Mesendoderm (in vitro differentiated cells): ENCODE measurements around the gene LPCAT3.

Source experiments
- DNase-seq: peaks from one replicate; pipeline ENCODE4 v3.0.0; 2013
- H2AK5ac ChIP-seq: 2 replicates; pipeline ENCODE4 v1.6.1; 2013; ENCODE audit warnings: low read length, inconsistent platforms
- H2BK120ac ChIP-seq: 2 replicates; pipeline ENCODE4 v1.6.1; 2013; ENCODE audit warnings: low read depth, mild to moderate bottlenecking, low read length, moderate library complexity, mixed read lengths
- H2BK15ac ChIP-seq: replicated peaks from 2 replicates; pipeline ENCODE4 v1.6.1; 2013; ENCODE audit warnings: low read depth, mild to moderate bottlenecking, moderate library complexity
- H2BK5ac ChIP-seq: 2 replicates; pipeline ENCODE4 v1.6.1; 2013; ENCODE audit warnings: low read length, inconsistent platforms
- H3K18ac ChIP-seq: 2 replicates; pipeline ENCODE4 v1.6.1; 2013; ENCODE audit warnings: mild to moderate bottlenecking, low read length, mixed read lengths
- H3K23ac ChIP-seq: one replicate; pipeline ENCODE4 v1.6.1; 2013; ENCODE audit warnings: low read length
- H3K27ac ChIP-seq: 2 replicates; pipeline ENCODE4 v1.5.1; 2013; ENCODE audit warnings: low read depth, mild to moderate bottlenecking, inconsistent platforms, low read length, moderate library complexity
- H3K27me3 ChIP-seq: 2 replicates; pipeline ENCODE4 v1.6.1; 2013; ENCODE audit warnings: low read length, control low read depth, mild to moderate bottlenecking, inconsistent platforms; ENCODE audit not compliant: insufficient read depth, poor library complexity
- H3K36me3 ChIP-seq: 2 replicates; pipeline ENCODE4 v1.6.1; 2013; ENCODE audit warnings: low read length, inconsistent platforms; ENCODE audit not compliant: control insufficient read depth, insufficient read depth
- H3K4ac ChIP-seq: one replicate; pipeline ENCODE4 v1.6.1; 2013; ENCODE audit warnings: low read depth, mild to moderate bottlenecking, low read length, moderate library complexity
- H3K4me1 ChIP-seq: 2 replicates; pipeline ENCODE4 v1.6.1; 2013; ENCODE audit warnings: low read depth, low read length, inconsistent platforms; ENCODE audit not compliant: control insufficient read depth
- H3K4me2 ChIP-seq: 2 replicates; pipeline ENCODE4 v1.6.1; 2013; ENCODE audit warnings: low read length
- H3K4me3 ChIP-seq: 2 replicates; pipeline ENCODE4 v1.5.1; 2013; ENCODE audit warnings: mild to moderate bottlenecking, low read length
- H3K56ac ChIP-seq: one replicate; pipeline ENCODE4 v1.6.1; 2013; ENCODE audit warnings: low read length
- H3K79me1 ChIP-seq: 2 replicates; pipeline ENCODE4 v1.6.1; 2013; ENCODE audit warnings: low read length, inconsistent platforms
- H3K79me2 ChIP-seq: 2 replicates; pipeline ENCODE4 v1.6.1; 2013; ENCODE audit warnings: mild to moderate bottlenecking, low read length; ENCODE audit not compliant: control insufficient read depth, insufficient read depth
- H3K9ac ChIP-seq: 2 replicates; pipeline ENCODE4 v1.6.1; 2013; ENCODE audit warnings: low read length, inconsistent platforms
- H4K5ac ChIP-seq: one replicate; pipeline ENCODE4 v1.6.1; 2013; ENCODE audit warnings: low read length
- H4K8ac ChIP-seq: one replicate; pipeline ENCODE4 v1.6.1; 2013; ENCODE audit warnings: low read depth, mild to moderate bottlenecking, control low read depth, low read length, moderate library complexity
- WGBS: extraction: QIAGEN DNeasy Blood & Tissue Kit; methylation state at CpG from one replicate; pipeline ENCODE4 v1.1.7; 2013; ENCODE audit warnings: low lambda C conversion rate, missing lambda C conversion rate; ENCODE audit not compliant: insufficient coverage; ENCODE audit errors: extremely low coverage; 5-methylcytosine and 5-hydroxymethylcytosine counted together

The LPCAT3 gene

GRCh38 chr12:6975297-6976032 is 42.8 kb downstream of the LPCAT3 start:
- WGBS = no CpG with 5 or more reads among the region's 2 CpGs
- H2AK5ac ChIP-seq = no peak overlapping the region
- H3K79me1 ChIP-seq = peaks cover 10% of the 10 kb centered on the region
- no peak overlapping the region for H2BK5ac ChIP-seq
- H2BK15ac ChIP-seq = no peak overlapping the region
- H3K27me3 ChIP-seq = no peaks in the 10 kb centered on the region
- no peak overlapping the region for H3K23ac ChIP-seq
- no peak overlapping the region for H3K18ac ChIP-seq
- H4K5ac ChIP-seq = no peak overlapping the region
- no peak overlapping the region for H2BK120ac ChIP-seq
- H4K8ac ChIP-seq = no peak overlapping the region
- no peak overlapping the region for H3K27ac ChIP-seq
- H3K4me3 ChIP-seq = no peak overlapping the region
- H3K79me2 ChIP-seq = peaks cover 14% of the 10 kb centered on the region
- no peak overlapping the region for H3K4ac ChIP-seq
- no peak overlapping the region for H3K56ac ChIP-seq
- H3K4me1 ChIP-seq = no peaks in the 10 kb centered on the region
- no peak for DNase-seq
- no peak overlapping the region for H3K4me2 ChIP-seq
- H3K9ac ChIP-seq = no peak overlapping the region
- peaks cover 11% of the 10 kb centered on the region for H3K36me3 ChIP-seq

- Histone ChIP-seq H2BK5ac (no peak overlapping the region), H3K23ac (no peak overlapping the region), H3K4me2 (no peak overlapping the region), H3K79me2 (peaks cover 22% of the 10 kb centered on the region), H3K27me3 (no peaks in the 10 kb centered on the region), H2AK5ac (no peak overlapping the region), H3K27ac (no peak overlapping the region), H3K4ac (no peak overlapping the region), H3K18ac (no peak overlapping the region), H3K36me3 (peaks cover 11% of the 10 kb centered on the region), H2BK15ac (no peak overlapping the region), H3K4me3 (no peak overlapping the region), H3K4me1 (peaks cover 2% of the 10 kb centered on the region), H3K79me1 (peaks cover 12% of the 10 kb centered on the region), H3K9ac (no peak overlapping the region), H4K8ac (no peak overlapping the region), H3K56ac (no peak overlapping the region), H4K5ac (no peak overlapping the region), H2BK120ac (no peak overlapping the region)
- DNase-seq = no peak
- WGBS = no CpG with 5 or more reads among the region's 6 CpGs
Observed at GRCh38 chr12:6974180-6974579, 44.1 kb downstream of the LPCAT3 start.

- no peak overlapping the region for H3K23ac ChIP-seq
- no peaks in the 10 kb centered on the region for H3K27me3 ChIP-seq
- H3K4me3 ChIP-seq = peak overlapping the region; percentile 71
- H3K4me1 ChIP-seq = peaks cover 2% of the 10 kb centered on the region
- H2BK15ac ChIP-seq = no peak overlapping the region
- H3K18ac ChIP-seq = peak overlapping the region; percentile 24
- peak; percentile 37 for DNase-seq
- no peak overlapping the region for H4K8ac ChIP-seq
- H3K79me2 ChIP-seq = peaks cover 36% of the 10 kb centered on the region
- H3K4ac ChIP-seq = peak overlapping the region; percentile 83
- H3K27ac ChIP-seq = peak overlapping the region; percentile 28
- peaks cover 18% of the 10 kb centered on the region for H3K36me3 ChIP-seq
- no CpG with 5 or more reads among the region's 31 CpGs for WGBS
- H3K56ac ChIP-seq = peak overlapping the region; percentile 98
- H2BK5ac ChIP-seq = no peak overlapping the region
- peaks cover 27% of the 10 kb centered on the region for H3K79me1 ChIP-seq
- H4K5ac ChIP-seq = no peak overlapping the region
- H3K9ac ChIP-seq = peak overlapping the region; percentile 91
- no peak overlapping the region for H2BK120ac ChIP-seq
- no peak overlapping the region for H2AK5ac ChIP-seq
- H3K4me2 ChIP-seq = peak overlapping the region; percentile 97
Observed at GRCh38 chr12:6970096-6970527, 48.2 kb downstream of the LPCAT3 start.

- Histone ChIP-seq H3K27ac (no peak overlapping the region), H3K23ac (no peak overlapping the region), H4K8ac (no peak overlapping the region), H3K4me3 (no peak overlapping the region), H3K18ac (no peak overlapping the region), H3K4me1 (peaks cover 2% of the 10 kb centered on the region), H3K79me1 (peaks cover 24% of the 10 kb centered on the region), H2BK5ac (no peak overlapping the region), H3K27me3 (no peaks in the 10 kb centered on the region), H4K5ac (no peak overlapping the region), H3K36me3 (peaks cover 16% of the 10 kb centered on the region), H3K4me2 (no peak overlapping the region), H3K9ac (peak overlapping the region; percentile 30), H3K4ac (no peak overlapping the region), H3K56ac (peak overlapping the region; percentile 4), H2BK15ac (no peak overlapping the region), H2AK5ac (no peak overlapping the region), H2BK120ac (no peak overlapping the region), H3K79me2 (peaks cover 46% of the 10 kb centered on the region)
- DNase-seq = no peak
- whole genome bisulfite sequencing = no CpG with 5 or more reads among the region's 9 CpGs
Observed at GRCh38 chr12:6968426-6968825, 49.9 kb downstream of the LPCAT3 start.

GRCh38 chr12:6967651-6968100 is 50.6 kb downstream of the LPCAT3 start:
- Histone ChIP-seq H3K9ac (peak overlapping the region; percentile 4), H3K79me2 (peaks cover 51% of the 10 kb centered on the region), H3K4me3 (no peak overlapping the region), H3K56ac (no peak overlapping the region), H4K5ac (no peak overlapping the region), H2AK5ac (no peak overlapping the region), H3K27ac (no peak overlapping the region), H3K4me2 (no peak overlapping the region), H3K27me3 (no peaks in the 10 kb centered on the region), H3K79me1 (peaks cover 24% of the 10 kb centered on the region), H3K4me1 (peaks cover 3% of the 10 kb centered on the region), H3K4ac (no peak overlapping the region), H3K18ac (no peak overlapping the region), H2BK120ac (no peak overlapping the region), H3K36me3 (peaks cover 16% of the 10 kb centered on the region), H2BK15ac (no peak overlapping the region), H2BK5ac (no peak overlapping the region), H4K8ac (no peak overlapping the region), H3K23ac (no peak overlapping the region)
- no peak for DNase-seq
- WGBS = no CpG with 5 or more reads among the region's 10 CpGs
